C1 segment of cervical spinal cord (tissue), 14 donors: ENCODE data around the gene ABHD17C.
A peak's percentile ranks its signal among the peaks of the same experiment; 100 is the strongest.
"Not testable (repeated sequence)": the region's sequence is repeated elsewhere in the genome, so short reads cannot be mapped to it uniquely, and the experiment has no call there.

Experiments used
- DNase-seq, 14 donors: peaks; one replicate each; lab custom pipeline; 2025; lab: John Stamatoyannopoulos, UW

Gene ABHD17C

GRCh38 chr15:80761754-80762153 lies 66.6 kb downstream of the ABHD17C start:
- no peak for DNase-seq

GRCh38 chr15:80763235-80763634 lies 68.1 kb downstream of the ABHD17C start:
- DNase-seq, result not testable (repeated sequence)

DNA sequence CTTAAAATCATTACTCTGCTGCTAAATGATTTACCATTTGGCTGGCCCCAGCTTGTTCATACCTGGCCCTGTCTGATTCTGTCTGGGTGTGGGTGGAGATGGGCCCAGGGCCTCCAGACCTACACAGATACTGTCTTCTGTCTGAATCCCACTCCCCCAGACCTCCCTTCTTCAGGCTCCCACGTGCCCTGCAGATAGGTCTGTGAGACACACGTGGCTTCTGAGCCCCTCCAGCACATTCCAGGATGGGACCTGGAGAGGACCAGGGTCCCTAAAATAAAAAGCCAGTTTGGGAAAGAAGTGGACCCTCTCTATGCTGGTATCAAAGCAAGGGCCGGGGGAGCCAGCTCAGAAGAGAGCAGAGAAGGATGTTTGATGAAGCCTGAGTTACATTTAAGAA lies 69.4 kb downstream of the ABHD17C start:
- no peak for DNase-seq

DNA sequence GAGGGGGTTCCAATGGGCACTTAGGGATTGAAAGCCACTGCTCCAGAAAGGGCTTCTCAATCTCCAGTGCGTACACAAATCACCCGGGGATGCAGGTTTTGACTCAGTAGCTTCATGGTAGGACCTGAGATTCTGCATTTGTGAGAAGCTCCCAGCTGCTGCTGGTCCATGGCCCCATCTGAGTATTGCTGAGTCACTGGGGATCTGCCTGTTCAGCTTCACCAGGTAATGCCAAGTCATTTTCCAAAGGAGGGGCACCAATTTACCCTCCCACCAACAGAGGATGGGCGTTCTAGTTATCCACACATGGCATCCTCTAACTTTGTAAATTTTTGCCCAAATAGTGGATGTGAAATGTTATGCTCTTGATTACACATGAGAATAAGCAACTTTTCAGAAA lies 71.2 kb downstream of the ABHD17C start:
- no peak for DNase-seq

DNA sequence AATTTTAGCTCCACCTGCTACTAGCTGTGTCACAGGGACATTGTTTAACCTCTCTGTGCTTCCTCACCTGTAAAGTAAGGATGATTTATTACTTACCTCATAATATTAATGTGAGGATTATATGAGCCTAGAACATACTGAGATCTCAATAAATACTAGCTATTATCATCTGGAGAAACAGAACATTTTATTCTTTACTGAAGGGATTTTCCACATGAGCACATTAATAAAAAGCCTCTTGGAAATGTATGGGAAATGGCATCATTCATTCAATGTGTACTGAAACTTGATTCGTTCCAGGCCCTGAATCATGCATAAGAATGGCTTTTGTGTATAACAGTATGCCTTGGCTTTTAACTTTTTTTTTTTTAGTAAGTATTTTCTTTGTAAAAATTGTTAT lies 73.0 kb downstream of the ABHD17C start:
- no peak for DNase-seq

DNA sequence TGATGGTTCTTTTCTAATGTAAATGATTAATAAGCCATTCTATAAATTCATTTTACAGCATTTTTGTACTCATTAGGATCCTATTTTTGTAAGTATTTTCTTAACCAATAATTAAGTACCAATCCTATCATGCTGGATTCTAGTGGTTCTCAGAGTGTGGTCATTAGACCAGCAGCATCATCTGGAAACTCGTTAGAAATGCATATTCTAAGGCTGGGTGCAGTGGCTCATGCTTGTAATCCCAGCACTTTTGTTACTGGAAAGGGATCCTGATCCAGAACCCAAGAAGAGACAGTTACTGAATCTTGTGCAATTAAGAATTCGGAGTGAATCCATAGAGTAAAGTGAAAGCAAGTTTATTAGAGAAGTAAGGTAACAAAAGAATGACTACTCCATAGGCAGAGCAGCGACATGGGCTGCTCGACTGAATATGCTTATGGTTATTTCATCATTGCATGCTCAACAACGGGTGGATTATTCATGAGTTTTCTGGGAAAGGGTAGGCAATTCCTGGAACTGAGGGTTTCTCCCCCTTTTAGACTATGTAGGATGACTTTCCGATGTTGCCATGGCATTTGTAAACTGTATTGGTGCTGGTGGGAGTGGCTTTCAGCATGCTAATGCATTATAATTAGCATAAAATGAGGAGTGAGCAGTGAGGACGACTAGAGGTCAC lies 74.2 kb downstream of the ABHD17C start:
- DNase-seq, result no peak

GRCh38 chr15:80769829-80770705 lies 75.0 kb downstream of the ABHD17C start:
- no peak for DNase-seq

DNA sequence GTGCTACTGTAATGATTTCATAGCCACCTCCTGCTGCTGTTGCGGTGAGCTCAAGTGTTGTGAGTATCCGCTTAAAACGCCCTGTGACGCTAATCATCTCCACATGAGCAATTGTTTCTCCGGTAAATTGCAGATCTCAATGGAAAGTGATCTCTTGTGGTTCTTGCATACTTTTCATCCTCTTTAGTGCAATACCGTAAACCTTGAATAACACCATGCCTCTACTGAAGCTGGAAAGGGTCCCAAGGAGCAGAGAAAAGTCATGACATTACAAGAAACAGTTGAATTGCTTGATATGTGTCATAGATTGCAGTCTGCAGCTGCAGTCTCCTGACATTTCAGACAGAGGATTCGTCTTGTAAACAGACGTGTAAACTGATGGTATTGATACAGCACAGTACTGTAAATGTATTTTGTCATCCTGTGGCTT lies 78.0 kb downstream of the ABHD17C start:
- DNase-seq, result no peak

DNA sequence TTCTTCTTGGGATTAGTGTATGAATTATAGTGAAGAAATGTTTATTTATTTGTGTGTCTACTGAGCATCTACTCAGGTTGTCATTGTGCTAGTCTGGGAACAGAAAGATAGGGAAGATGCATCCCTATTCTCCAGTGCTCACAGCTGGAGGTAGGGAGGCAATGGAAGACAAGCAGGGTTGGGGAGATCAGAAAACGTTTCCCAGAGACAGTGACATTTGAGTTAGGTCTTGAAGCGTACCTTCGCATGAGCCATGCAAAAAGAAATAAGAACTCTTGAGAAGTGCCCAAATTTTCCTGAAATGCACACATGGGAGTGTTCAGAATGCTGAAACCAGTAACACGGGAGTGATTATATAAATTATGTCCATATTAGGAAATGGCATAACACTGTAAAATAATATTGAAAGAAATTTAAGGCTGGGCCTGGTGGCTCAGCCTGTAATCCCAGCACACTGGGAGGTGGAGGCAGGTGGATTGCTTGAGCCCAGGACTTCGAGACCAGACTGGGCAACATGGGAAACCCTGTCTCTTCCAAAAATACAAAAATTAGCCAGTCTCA lies 78.8 kb downstream of the ABHD17C start:
- DNase-seq, result no peak

DNA sequence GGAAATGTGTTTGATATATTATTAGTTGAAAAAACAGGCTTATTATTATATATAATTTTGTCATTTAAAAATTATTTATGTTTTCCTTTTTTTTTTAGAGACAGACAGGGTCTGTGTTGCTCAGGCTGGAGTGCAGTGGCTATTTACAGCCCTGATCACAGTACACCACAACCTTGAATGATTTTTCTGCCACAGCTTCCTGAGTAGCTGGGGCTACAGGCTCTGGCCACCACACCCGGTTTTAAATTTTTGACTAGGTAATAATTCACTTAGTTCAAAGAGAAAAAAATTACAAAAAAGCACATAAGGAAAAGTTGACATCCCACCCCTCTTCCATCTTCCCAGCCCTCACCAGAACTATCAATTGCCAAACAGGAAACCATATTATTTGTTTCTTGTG lies 79.4 kb downstream of the ABHD17C start:
- no peak for DNase-seq

DNA sequence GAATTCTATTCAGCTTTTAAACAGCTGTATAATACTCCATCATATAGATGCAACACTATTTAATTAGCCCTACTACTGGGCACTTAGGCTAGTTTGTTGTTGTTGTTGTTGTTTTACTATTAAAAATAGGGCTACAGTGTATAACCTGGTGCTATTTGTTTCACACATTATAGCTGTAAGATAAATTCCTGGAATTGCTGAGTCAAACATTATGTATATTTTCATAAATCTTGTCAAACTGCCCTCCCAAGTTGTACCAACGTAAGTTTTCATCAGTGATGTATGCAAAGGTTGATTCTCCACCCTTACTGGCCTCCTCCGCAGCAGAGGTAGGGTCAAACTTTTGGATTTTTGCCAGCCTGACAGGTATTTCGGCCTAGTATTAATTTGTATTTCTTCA lies 80.2 kb downstream of the ABHD17C start:
- DNase-seq, result no peak

- DNase-seq, result peak in 13 of 14 donors; percentile 7 to 70 (median 34)
Measured at GRCh38 chr15:80776420-80777045, 81.4 kb downstream of the ABHD17C start.

- DNase-seq, result no peak
Measured at GRCh38 chr15:80777137-80777536, 82.0 kb downstream of the ABHD17C start.

GRCh38 chr15:80777826-80778620 lies 82.9 kb downstream of the ABHD17C start:
- no peak for DNase-seq

- DNase-seq, result no peak
Measured at GRCh38 chr15:80778621-80778963, 83.5 kb downstream of the ABHD17C start.

DNA sequence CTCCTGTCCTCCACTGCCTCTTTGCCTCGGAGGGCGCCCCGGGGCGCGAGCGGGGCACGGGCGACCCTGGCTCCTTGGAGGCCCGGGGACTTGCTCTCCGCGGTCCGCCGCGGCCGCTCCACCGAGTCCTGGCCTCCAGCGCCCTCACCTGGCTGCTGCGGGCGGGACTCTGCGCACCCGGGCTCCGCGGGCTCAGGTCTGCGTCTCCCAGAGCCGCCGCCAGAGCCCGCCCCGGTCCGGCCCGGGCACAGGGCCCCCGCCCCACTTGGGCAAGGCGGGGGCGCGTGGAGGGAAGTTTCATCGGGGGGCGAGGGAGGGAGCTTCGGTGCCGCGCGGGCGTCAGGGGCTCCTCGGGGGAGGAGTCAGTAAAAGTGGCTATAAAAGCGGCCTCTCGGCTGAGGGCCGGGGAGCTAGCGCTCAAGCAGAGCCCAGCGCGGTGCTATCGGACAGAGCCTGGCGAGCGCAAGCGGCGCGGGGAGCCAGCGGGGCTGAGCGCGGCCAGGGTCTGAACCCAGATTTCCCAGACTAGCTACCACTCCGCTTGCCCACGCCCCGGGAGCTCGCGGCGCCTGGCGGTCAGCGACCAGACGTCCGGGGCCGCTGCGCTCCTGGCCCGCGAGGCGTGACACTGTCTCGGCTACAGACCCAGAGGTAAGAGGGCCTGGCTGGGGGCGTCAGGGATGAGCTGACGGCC lies 84.0 kb downstream of the ABHD17C start, which contains the start of gene CEMIP:
CEMIP (plus strand) TSS at position 407 of the 694 bp plus-strand sequence. CDS start 94,510 bp downstream, outside the sequence.
- DNase-seq, result peak in 12 of 14 donors; percentile 15 to 79 (median 31)

GRCh38 chr15:80779658-80780415 lies 84.7 kb downstream of the ABHD17C start:
- peak in 2 of 14 donors; percentile 10 to 38 for DNase-seq

- DNase-seq, result peak in 2 of 14 donors; percentile 11 to 49
Measured at GRCh38 chr15:80780416-80781221, 85.5 kb downstream of the ABHD17C start.

GRCh38 chr15:80783260-80783659 lies 88.2 kb downstream of the ABHD17C start:
- DNase-seq, result no peak
